HG03159 (cell line): ENCODE data around the gene KRTAP5-6.

Experiments
- ATAC-seq: cut with Tn5 transposase; IDR thresholded peaks from one replicate; pipeline ENCODE4 v1.9.1; 2021; ENCODE audit warnings: mild to moderate bottlenecking, moderate library complexity; ENCODE audit not compliant: unreplicated experiment

The KRTAP5-6 gene

GRCh38 chr11:1746511-1746931, 49.5 kb downstream of the KRTAP5-6 start:
- ATAC-seq: no peak

GRCh38 chr11:1746956-1747752, 50.2 kb downstream of the KRTAP5-6 start:
- ATAC-seq: no peak
